Osteocyte (in vitro differentiated cells): ENCODE results near the gene ZNF823. TPM values are rescaled to one million over a fixed set of nuclear protein-coding genes. Genes with fewer than 3 reads are reported as not detected.

Experiments
- DNase-seq: peaks from one replicate; pipeline ENCODE4 v3.0.0; 2021; ENCODE audit warnings: mixed read lengths; ENCODE audit not compliant: unreplicated experiment; ENCODE audit errors: extremely low spot score
- H3K27ac Mint-ChIP-seq: one replicate; pipeline ENCODE4 v1.8.0; 2021; ENCODE audit warnings: mild to moderate bottlenecking, mixed read lengths; ENCODE audit not compliant: unreplicated experiment
- H3K27me3 Mint-ChIP-seq: one replicate; pipeline ENCODE4 v1.8.0; 2021; ENCODE audit warnings: mixed read lengths; ENCODE audit not compliant: unreplicated experiment
- H3K36me3 Mint-ChIP-seq: one replicate; pipeline ENCODE4 v1.8.0; 2021; ENCODE audit warnings: mixed read lengths; ENCODE audit not compliant: unreplicated experiment
- H3K4me1 Mint-ChIP-seq: one replicate; pipeline ENCODE4 v1.8.0; 2021; ENCODE audit warnings: mixed read lengths; ENCODE audit not compliant: unreplicated experiment
- H3K4me3 Mint-ChIP-seq: one replicate; pipeline ENCODE4 v1.8.0; 2021; ENCODE audit warnings: mild to moderate bottlenecking, moderate library complexity, mixed read lengths; ENCODE audit not compliant: unreplicated experiment
- H3K9me3 Mint-ChIP-seq: one replicate; pipeline ENCODE4 v1.8.0; 2021; ENCODE audit warnings: mixed read lengths; ENCODE audit not compliant: unreplicated experiment
- long read RNA-seq: library from polyadenylated mRNA; unstranded; transcript quantifications from one replicate; pipeline ENCODE4 v2.0.0, GENCODE V29; 2021
- total RNA-seq: library from RNA; stranded (reverse); gene quantifications from 2 replicates; pipeline ENCODE4 v1.2.1, GENCODE V29; 2021
- TF ChIP-seq, protein P1 (sequence below): fragments of 200-600 bp; sonication (generic); IDR thresholded peaks from 2 replicates; pipeline ENCODE4 v1.5.0; 2021; ENCODE audit warnings: antibody characterized with exemption, mild to moderate bottlenecking, moderate library complexity

ZNF823 gene
- total RNA-seq = 4.1 and 4.3 TPM in 2 replicates
- long read RNA-seq, transcript ZNF823-201 (4 exons, 2,423 nt) = major isoform, 31 of 38 reads
- long read RNA-seq, partial matches to known transcripts = 0 of 38 reads
- long read RNA-seq, other reads (novel, unspliced or antisense) = 5 of 38 reads

DNA sequence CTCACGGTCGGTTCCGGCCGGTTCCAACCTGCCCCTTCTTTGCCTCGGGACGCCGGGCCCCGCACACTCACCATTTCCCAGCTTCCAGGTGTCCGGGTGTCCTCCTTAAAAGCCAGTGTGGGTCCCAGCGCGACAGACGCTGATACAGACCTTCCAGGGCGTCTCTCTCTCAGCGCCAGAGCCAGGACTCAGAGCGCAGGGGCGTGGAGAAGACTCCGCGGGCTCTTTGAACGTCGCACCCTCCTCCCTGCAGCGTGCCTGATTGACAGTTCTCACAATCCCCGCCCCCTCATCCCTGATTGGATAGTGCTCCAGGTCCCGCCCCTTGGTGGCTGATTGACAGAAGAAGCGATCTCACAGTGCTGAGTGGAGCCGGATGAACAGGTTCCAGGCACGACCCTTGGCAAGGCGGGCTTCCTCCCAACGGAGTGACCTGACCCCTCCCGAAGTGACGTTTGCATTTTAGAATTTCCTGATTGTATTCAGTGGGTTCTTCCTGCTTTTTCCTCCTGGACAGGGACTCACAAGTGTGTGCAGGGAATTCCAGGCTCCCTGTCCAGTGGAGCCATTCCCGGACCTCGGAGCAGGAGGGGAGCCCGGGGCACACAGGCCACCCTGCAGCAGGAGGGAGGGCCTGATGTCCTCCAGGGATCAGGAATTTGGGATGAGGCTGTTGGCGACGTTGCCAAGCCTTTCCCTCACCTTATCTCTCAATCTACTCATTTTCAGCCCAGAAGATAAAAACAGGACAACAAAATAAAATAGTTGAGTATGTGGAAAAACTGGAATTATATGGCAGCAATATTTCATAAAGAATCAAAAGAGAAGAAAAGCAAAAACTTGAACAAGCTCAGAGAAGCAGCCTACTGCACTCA is at the start of gene ZNF823:
Gene ZNF823 (minus strand): TSS at position 201 of the 875 bp plus-strand sequence. CDS start 127 bp downstream, at position 74.
- H3K27ac Mint-ChIP-seq = peak within 1 kb of the TSS; percentile 98
- H3K27me3 Mint-ChIP-seq = no peaks in the 10 kb centered on the region
- TF ChIP-seq, protein P1, sequence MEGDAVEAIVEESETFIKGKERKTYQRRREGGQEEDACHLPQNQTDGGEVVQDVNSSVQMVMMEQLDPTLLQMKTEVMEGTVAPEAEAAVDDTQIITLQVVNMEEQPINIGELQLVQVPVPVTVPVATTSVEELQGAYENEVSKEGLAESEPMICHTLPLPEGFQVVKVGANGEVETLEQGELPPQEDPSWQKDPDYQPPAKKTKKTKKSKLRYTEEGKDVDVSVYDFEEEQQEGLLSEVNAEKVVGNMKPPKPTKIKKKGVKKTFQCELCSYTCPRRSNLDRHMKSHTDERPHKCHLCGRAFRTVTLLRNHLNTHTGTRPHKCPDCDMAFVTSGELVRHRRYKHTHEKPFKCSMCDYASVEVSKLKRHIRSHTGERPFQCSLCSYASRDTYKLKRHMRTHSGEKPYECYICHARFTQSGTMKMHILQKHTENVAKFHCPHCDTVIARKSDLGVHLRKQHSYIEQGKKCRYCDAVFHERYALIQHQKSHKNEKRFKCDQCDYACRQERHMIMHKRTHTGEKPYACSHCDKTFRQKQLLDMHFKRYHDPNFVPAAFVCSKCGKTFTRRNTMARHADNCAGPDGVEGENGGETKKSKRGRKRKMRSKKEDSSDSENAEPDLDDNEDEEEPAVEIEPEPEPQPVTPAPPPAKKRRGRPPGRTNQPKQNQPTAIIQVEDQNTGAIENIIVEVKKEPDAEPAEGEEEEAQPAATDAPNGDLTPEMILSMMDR = no peak
- no peaks in the 10 kb centered on the region for H3K9me3 Mint-ChIP-seq
- DNase-seq = peak; percentile 99
- peak within 1 kb of the TSS; percentile 99 for H3K4me3 Mint-ChIP-seq
- H3K36me3 Mint-ChIP-seq = peaks cover 5% of the 10 kb centered on the region
- peaks cover 27% of the 10 kb centered on the region for H3K4me1 Mint-ChIP-seq

DNA sequence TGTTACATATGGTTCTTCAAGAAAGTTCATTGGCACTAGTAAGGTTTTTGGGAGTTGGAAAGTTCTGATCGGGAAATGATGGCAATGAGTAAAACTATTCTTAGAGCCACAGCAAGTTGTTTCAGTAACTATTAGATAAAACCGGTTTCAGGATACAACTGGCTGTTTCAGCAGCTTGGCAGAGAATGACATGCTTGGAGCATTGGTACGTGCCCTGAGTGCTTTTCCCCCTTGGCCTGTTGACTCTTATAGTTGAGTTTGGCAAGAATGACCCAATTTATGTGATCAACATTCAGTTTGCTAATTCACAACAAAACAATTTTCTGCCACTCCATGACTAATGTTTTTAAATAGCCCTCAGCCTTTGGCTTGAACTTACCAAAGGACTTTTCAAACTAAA is 48.8 kb upstream of the ZNF823 start:
- H3K36me3 Mint-ChIP-seq = peaks cover 35% of the 10 kb centered on the region
- no peaks in the 10 kb centered on the region for H3K4me1 Mint-ChIP-seq
- H3K4me3 Mint-ChIP-seq = no peak overlapping the region
- no peak for DNase-seq
- H3K9me3 Mint-ChIP-seq = peaks cover 61% of the 10 kb centered on the region
- no peak overlapping the region for H3K27ac Mint-ChIP-seq
- no peaks in the 10 kb centered on the region for H3K27me3 Mint-ChIP-seq
- TF ChIP-seq, protein P1 = no peak

DNA sequence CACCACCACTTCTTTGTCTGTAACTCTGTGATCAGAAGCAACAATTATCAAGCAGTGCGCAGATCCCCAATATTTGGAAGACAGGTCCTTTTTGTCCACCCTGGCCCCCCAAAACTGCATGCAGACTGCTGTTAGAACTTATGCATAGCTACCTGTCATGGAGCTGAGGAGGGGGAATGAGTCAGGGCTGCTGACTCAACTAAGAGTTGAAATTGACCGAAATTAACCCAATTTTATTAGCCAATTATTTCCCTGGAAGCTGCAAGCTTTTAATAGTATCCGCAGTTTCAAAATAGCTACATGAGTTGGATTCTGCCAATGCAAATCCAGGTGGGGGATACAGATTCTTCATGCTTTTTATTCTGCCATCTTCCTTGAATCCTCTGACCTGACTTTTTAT is 45.6 kb upstream of the ZNF823 start:
- Mint-ChIP-seq H3K4me1 (no peaks in the 10 kb centered on the region), H3K36me3 (peaks cover 56% of the 10 kb centered on the region), H3K27ac (no peak overlapping the region), H3K27me3 (no peaks in the 10 kb centered on the region), H3K4me3 (no peak overlapping the region), H3K9me3 (peaks cover 55% of the 10 kb centered on the region)
- DNase-seq = no peak
- TF ChIP-seq, protein P1 = no peak

DNA sequence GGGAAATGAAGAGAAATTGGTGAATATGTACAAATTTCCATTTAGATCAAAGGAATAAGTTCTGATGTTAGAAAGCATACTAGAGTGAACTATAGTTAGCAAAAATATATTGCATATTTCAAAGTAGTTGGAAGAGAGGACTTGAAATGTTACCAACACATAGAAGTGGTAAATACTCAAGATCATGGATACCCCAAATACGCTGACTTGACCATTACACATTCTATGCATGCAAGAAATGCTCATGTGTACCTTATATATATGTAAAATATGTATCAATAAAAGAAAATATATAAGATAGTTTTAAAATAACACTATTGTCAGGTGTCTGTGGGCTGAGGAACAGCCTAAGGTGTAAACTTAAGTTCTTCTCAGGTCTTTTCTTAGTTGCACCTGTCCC is 45.0 kb upstream of the ZNF823 start:
- TF ChIP-seq, protein P1 = no peak
- Mint-ChIP-seq H3K36me3 (peaks cover 57% of the 10 kb centered on the region), H3K4me1 (no peaks in the 10 kb centered on the region), H3K9me3 (peaks cover 49% of the 10 kb centered on the region), H3K4me3 (no peak overlapping the region), H3K27ac (no peak overlapping the region), H3K27me3 (no peaks in the 10 kb centered on the region)
- DNase-seq = no peak
